HG02970 (cell line): ENCODE measurements around the gene SMDT1.

Source experiments
- ATAC-seq: cut with Tn5 transposase; IDR thresholded peaks from one replicate; pipeline ENCODE4 v1.9.1; 2021; ENCODE audit warnings: mild to moderate bottlenecking, moderate library complexity, moderate number of reproducible peaks; ENCODE audit not compliant: unreplicated experiment, low FRiP score

SMDT1 gene

GRCh38 chr22:42079319-42080251 lies at the start of gene SMDT1:
TSS of gene SMDT1 (plus strand) at chr22:42079700. CDS start at chr22:42079769, 69 bp downstream.
- ATAC-seq: peak; percentile 81

GRCh38 chr22:42033263-42034181 lies 46.0 kb upstream of the SMDT1 start:
- ATAC-seq: no peak

GRCh38 chr22:42035256-42035655 lies 44.2 kb upstream of the SMDT1 start:
- ATAC-seq: no peak

- no peak for ATAC-seq
Observed at GRCh38 chr22:42039271-42039670, 40.2 kb upstream of the SMDT1 start.

- ATAC-seq: no peak
Observed at GRCh38 chr22:42041784-42042183, 37.7 kb upstream of the SMDT1 start.

- no peak for ATAC-seq
Observed at GRCh38 chr22:42050641-42051180, 28.8 kb upstream of the SMDT1 start.

GRCh38 chr22:42052765-42053164 lies 26.7 kb upstream of the SMDT1 start:
- ATAC-seq: no peak

- ATAC-seq: no peak
Observed at GRCh38 chr22:42056757-42057511, 22.6 kb upstream of the SMDT1 start.

- ATAC-seq: no peak
Observed at GRCh38 chr22:42060489-42060888, 19.0 kb upstream of the SMDT1 start.

GRCh38 chr22:42061041-42061440 lies 18.5 kb upstream of the SMDT1 start:
- ATAC-seq: no peak

- ATAC-seq: no peak
Observed at GRCh38 chr22:42062506-42063170, 16.9 kb upstream of the SMDT1 start.

GRCh38 chr22:42064629-42065028 lies 14.9 kb upstream of the SMDT1 start:
- no peak for ATAC-seq

- no peak for ATAC-seq
Observed at GRCh38 chr22:42065438-42066125, 13.9 kb upstream of the SMDT1 start.

GRCh38 chr22:42066126-42066761 lies 13.3 kb upstream of the SMDT1 start:
- ATAC-seq: no peak

GRCh38 chr22:42066937-42067336 lies 12.6 kb upstream of the SMDT1 start:
- no peak for ATAC-seq

- ATAC-seq: no peak
Observed at GRCh38 chr22:42067671-42068251, 11.7 kb upstream of the SMDT1 start.

GRCh38 chr22:42068291-42068690 lies 11.2 kb upstream of the SMDT1 start:
- ATAC-seq: no peak

- ATAC-seq: no peak
Observed at GRCh38 chr22:42069801-42070516, 9.5 kb upstream of the SMDT1 start.
